T-helper 9 cell (primary cell): ENCODE results near the gene ADAMTS13.

Source experiments
- DNase-seq: peaks from one replicate; pipeline ENCODE4 v3.0.0-alpha.2; 2020

Gene ADAMTS13

DNA sequence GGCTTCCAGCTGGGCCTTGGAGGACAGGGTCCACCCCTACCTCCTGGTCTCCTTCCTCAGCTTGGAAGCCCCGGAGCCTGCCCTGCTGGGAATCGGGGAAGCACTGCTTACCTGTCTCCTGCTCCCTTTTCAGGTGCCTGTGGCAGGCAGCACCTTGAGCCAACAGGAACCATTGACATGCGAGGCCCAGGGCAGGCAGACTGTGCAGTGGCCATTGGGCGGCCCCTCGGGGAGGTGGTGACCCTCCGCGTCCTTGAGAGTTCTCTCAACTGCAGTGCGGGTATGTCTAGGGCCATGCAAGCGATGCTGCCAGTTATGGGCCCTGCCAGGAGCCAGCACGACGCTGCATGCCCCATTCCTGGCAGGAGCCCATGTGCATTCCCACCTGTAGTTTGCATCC lies 33.8 kb downstream of the ADAMTS13 start:
- DNase-seq, result no peak

DNA sequence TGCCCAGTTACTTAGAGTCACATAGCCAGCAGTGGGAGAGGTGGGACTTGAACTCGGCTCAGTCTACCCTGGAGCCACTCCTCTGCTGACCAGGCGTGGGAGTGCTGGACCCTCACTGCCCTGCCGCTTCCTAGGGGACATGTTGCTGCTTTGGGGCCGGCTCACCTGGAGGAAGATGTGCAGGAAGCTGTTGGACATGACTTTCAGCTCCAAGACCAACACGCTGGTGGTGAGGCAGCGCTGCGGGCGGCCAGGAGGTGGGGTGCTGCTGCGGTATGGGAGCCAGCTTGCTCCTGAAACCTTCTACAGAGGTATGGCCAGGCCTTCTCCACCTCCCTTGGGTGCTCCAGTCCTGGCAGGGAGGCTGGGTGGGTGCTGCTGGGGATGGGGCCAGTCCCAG lies 34.2 kb downstream of the ADAMTS13 start:
- no peak for DNase-seq

DNA sequence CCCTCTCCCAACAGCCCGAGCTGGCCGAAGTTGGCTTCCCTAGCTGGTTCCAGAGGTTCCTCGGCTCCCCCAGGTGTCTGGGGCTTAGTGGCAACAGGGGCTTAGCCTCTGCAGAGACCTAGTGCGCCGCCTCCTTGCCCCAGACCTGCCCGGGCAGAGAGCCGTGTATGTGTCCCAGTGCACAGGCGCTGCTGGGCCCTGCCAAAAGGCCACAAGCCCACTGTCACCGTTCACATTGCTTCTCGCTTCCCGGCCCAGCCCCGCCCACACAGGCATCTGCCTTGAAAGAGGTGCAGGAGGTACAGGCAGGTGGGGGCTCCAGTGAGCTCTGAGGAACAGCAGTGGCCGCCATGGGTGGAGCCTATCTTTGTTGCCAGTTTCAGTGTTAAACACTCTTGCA lies 35.1 kb downstream of the ADAMTS13 start:
- no peak for DNase-seq

DNA sequence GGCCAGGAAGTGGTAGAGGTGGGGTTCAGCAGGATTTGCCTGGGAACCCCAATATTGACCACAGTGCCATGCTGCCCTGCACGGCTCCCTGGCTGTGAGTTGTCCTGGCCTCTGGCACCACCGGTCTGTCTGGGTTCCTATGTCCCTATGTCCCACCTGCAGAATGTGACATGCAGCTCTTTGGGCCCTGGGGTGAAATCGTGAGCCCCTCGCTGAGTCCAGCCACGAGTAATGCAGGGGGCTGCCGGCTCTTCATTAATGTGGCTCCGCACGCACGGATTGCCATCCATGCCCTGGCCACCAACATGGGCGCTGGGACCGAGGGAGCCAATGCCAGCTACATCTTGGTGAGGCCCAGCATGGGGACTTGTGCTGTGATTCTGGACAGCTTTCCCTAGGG lies 35.6 kb downstream of the ADAMTS13 start:
- DNase-seq, result no peak

DNA sequence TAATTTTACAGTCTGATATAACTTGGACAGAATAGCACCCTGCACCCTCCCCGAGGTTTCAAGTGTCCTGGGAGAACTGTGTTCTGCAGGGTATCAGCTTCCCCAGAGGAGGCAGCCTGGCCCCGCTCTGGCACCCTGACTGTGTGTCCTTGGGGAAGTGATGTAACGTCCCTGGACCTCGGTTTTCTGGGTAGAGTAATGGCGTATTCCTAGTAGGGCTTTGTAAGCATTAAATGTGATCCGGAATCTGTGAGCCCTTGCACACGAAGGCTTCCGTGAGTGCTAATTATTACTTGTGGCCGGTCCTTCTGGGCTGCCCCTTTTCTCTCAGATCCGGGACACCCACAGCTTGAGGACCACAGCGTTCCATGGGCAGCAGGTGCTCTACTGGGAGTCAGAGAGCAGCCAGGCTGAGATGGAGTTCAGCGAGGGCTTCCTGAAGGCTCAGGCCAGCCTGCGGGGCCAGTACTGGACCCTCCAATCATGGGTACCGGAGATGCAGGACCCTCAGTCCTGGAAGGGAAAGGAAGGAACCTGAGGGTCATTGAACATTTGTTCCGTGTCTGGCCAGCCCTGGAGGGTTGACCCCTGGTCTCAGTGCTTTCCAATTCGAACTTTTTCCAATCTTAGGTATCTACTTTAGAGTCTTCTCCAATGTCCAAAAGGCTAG lies 36.6 kb downstream of the ADAMTS13 start:
- no peak for DNase-seq

DNA sequence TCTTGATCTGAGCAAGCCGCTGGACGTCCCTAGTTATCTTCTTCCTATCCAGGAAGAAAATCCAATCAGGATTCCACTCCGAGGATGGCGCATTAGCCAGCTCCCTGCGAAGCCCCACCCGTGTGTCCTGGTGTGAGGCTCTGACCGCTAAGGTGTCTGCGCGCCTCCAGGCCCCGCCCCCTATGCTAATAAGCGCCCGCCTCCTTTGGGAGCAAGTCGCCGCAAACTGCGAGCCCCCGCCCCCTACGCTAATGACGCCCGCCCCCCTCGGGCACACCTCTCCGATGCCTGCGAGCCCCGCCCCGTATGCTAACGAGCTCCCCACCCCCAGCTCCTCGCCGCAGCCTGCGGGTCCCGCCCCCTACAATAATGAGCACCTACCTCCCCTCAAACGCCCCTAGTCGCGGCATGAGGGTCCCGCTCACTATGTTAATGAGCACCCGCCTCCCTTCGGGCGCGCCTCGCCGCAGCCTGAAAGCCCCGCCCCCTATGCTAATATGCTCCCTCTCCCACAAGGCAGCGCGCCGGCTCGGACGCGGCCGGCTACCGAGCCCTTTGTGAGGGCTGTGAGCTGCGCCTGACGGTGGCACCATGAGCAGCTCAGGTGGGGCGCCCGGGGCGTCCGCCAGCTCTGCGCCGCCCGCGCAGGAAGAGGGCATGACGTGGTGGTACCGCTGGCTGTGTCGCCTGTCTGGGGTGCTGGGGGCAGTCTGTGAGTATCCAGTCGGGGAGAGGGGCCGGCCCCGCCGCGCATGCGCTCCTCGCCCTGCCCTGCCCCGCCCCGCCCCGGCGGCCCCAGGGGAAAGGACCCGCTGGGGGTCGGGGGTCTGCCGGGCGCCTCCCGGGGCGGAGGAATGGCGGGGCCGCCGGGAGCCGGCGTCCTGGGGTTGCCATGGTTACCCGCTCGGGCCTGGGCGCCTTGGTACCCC lies 37.6 kb downstream of the ADAMTS13 start, which contains the start of gene CACFD1:
Gene CACFD1 (plus strand): TSS at position 503 of the 929 bp plus-strand sequence. CDS start 89 bp downstream, at position 592.
- peak; percentile 92 for DNase-seq

DNA sequence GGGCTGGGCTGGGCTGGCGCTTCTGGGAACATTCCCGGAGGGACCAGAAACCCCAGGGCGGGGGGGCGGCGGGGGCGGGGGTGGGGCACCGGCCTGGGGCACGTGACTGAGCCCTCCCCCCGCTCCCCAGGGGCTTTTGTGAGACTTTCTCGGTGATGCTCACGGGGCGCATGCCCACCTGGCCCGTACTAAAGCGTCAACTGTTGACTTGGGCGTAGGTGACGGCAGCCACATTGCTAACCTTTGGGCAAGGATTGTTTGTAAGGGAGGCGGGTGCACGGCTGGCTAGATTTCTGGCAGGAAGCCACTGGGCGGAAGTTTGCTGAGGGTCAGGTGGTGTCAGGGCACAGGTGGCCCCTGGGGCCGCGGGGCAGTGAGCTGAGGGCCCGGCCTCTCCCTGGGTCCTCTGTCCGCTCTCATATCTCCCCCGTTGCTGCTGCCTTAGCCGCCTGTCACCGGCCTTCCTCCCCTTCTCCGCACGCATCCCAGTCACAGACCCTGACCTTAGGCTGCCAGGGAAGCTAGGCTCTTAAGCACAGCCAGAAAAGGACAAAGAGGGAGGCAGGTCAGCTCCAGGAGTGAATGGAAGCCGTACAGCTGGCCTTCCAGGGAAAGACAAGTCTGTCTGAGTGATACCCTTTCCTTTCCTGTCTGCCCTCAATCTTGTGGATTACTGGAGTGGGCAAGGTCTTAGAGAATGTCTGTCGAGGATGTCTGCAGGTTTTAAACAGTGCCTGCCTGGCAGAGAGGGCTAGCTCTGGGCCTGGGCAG lies 38.4 kb downstream of the ADAMTS13 start:
- no peak for DNase-seq

DNA sequence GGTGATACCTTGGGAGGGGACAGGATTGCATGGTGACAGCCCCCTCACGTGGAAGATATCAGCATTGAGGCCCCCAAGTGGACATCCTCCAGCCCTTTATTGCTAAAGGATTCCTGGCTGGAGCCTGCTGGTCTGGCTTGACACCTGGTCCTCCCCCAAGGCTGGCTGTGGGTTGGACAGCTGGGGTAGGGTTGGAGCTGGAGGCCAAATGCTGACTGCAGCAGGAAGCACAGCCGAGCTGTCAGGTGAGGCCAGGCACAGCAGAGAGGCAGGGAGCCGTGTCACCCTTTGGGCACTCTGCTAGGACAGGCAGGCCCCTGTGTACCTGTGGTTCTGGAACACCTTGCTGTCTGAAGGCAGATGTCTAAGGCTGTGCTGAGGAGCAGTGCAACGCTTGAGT lies 39.8 kb downstream of the ADAMTS13 start:
- DNase-seq, result no peak

DNA sequence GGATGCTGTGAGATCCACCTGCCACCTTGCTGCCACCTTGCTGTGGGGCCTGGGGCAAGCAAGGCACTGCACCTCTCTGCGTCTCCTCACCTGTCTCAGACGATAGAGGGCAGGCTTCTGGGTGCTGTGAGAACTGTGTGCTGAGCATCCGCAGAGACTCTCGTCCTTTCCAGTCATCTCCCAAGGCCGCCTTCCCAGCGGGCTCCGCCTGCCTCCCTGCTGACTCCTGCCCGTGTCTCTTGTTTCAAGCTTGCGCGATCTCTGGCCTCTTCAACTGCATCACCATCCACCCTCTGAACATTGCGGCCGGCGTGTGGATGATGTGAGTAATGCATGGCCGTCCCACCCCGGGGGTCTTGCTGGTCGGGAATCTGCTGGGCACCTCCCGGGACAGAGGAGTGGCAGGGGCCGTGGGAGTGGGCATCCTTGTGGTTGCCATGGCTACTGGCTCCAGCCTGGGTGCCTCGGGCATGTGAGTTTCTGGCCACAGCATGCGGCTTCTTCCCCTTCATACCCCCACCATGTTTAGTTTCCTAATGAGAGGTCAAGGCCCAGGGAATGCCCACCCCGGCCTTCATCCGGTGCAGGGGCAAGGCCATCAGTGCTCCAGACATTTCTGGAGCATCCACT lies 41.2 kb downstream of the ADAMTS13 start:
- DNase-seq, result no peak

DNA sequence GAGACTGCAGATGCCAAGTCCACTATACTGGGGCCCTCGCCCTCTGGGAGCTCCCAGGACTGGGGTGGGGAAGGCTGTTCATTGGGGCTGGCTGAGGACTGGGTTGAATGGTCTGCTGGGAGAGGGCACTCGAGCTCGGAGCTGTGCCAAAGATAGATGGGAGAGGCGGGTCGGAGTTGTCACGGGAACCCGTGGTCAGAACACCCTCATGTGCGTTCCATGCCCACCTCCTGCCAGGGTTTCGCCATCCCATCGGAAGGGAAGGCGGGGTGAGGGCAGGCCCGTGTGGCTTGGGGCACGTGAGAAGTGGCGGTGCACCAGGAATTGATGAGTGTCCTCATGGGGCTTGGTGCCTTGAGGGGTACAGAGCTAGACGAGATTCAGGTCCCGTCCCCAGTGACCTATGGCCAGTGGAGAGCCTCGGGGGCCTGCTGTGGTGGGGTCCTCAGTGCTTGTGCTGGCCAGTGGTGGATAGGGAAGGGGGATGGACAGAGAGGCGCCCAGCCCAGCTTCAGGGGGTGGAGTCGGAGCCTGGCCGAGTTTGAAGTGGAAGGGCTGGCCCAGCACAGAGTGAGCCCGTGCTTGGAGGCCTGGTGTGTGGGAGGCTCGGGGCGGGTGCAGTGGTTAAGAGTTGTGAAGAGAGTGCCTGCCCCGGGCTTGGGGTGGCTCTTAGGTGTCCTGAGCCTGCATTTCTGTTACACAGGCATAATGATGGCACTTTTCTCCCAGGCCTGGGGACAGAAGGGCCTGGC lies 41.9 kb downstream of the ADAMTS13 start:
- DNase-seq, result no peak

DNA sequence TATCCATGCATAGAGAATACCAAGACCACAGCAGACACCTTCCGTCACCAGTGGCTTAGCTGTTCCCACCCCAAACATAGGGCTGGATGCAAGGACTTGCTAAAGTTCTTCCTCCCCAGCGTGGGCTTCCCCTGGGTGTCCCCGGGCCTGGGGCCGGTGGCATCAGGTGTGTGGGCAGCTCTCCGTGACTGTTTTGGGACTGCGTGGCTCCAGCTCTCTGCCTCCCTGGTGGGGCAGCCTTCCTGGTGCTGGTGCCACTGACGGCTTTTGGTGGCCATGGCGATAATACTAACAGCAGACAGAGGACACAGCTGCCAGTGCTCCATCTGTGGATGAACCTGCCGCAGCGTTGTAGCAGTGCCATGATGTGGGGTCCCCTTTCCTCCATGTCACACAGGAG lies 42.5 kb downstream of the ADAMTS13 start:
- DNase-seq, result no peak

DNA sequence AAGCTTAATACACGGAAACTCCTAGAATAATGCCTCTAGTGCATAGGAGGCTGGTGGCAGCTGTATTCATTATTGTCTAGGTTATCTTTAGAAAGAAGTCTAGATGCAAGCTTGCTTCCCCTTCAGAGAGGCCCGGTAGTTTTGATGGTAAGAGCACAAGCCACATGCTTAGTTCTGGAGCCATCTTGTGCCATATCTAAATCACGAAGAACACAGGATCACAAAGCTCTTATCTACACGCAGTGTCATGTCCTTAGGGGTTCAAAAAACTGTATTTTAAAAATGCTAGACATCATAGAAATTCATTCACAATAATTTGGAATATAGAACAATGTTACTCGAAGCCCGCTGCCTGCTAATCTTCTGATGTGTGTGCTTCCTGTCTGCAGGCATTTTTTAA lies 43.8 kb downstream of the ADAMTS13 start:
- no peak for DNase-seq

DNA sequence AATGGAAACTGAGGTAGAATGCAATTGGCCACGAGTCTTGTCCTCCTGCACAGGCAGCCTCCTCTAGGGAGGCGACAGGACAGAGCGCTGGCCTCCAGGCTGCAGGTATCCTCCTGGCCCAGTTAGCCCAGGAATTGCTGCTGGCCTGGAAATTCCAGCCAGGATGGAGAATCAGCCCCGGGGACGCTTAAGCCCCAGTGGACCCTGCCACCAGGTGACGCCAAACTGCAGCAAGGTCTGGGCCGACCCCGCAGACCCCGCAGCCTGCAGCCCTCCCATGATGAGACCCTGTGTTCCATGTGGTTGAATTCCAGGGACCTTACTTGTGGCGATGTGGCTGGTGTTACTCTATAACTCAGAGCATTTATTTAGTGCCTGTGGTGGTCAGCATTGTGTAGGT lies 44.9 kb downstream of the ADAMTS13 start:
- DNase-seq, result no peak

DNA sequence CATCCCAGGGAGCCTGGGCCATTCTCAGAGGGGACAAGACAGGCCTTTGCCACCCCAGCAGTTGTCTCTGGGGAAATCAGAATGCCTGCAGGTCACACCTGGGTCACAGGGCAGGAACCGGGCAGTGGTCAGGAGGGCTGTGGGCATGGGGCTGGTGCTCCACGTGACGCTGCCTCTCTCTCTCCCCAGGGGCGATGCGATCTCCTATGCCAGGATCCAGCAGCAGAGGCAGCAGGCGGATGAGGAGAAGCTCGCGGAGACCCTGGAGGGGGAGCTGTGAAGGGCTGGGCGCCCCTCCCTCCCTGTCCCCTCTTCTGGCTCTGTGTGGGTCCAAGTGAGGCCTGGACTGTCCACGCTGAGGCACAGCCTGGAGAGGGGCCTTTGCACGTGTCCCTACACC lies 46.2 kb downstream of the ADAMTS13 start:
- DNase-seq, result no peak

DNA sequence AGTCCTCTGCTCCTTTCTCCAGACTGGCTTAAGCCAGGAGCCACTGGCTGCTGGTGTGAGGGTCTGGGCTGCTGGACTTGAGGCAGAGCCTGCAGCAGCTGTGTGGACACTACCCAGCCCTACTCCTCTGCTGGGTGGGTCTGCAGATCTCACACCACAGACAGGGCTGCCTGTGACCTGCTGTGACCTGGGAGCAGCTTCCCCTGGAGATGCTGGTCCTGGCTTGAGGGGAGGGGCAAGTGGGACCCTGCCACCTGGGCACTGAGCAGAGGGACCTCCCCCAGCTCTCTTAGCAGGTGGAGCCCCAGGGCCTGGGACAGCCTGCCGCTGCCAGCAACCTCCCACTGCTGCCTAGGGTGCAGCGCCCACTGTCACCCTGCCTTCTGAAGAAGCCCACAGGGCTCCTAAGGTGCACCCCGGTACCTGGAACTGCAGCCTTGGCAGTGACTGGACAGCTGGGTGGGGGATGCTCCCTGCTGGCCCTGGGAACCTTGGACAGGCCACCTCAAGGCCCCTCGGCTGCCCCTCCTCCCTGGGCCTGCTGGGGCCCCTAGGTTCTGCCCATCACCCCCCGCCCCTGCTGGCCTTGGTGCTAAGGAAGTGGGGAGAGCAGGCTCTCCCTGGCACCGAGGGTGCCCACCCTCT lies 46.7 kb downstream of the ADAMTS13 start:
- no peak for DNase-seq

DNA sequence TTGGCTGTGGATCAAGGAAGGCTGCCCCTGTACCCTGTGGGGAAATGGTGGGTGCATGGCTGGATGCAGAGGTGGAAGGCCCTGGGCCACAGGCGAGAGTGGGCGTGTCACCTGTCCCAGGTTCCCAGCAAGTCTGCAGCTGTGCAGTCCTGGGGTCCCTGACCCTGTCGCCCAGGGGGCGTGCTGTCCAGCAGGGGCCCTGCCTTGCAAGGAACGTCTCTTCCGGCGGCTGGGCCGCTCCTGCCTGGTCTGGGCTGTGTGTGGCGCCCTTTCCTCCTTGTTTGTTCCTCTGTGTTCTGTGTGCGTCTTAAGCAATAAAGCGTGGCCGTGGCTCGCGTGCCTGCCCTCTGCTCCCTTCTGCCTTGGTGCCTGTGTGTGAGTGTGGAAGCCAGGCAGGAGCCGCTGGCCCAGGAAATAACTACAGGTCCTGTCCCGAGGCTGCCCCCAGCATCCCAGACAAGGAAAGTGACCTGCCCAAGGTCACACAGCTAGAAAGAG lies 48.3 kb downstream of the ADAMTS13 start:
- DNase-seq, result no peak

DNA sequence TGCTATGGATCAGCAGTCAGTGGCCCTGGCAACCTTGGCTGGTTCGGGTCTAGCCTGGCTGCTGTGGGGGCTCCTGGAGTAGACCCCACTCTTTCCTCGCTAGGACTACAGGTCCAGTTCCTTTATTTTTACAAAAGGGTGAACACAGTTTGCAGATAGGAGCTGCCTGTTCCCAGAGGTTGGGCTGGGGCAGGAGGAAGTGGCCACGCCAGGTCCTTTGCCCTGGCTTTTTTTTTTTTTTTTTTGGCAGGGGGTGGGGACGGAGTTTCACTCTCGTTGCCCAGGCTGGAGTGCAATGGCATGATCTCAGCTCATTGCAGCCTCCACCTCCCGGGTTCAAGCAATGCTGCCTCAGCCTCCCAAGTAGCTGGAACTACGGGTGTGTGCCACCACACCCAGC lies 48.8 kb downstream of the ADAMTS13 start:
- DNase-seq, result no peak

DNA sequence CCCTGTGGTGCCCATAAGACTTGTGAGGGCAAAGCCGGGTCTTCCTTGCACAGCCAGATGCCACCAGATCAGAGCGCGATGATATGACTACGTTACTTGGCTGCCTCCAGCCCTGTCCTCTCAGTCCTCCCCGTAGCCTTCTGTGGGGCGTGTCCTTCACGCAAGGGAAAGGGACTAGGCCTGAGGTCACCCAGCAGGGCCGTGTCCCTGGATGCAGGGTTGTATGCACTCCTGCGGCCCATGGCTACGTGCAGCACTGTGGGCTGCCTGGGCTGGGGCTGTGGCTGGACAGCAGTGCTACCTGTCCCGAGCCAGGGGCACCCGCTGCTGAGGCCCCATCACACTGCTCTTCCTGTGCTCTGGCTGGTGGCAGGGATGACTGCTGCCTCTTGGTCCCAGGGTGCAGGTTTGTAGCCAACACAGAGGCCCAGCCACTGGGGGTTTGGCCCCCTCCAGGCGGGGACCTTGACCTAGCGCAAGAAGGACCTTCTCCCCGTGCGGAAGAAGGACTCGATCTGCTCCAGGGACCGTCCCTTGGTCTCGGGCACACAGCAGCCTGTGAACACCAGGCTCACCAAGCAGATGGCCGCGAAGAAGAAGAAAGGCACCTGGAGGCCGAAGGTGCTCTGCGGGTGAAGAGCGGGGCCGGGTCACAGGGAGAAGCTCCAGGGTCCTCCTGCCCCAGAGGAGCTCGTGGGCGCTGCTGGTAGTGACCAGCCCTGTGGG lies 49.5 kb downstream of the ADAMTS13 start:
- no peak for DNase-seq

DNA sequence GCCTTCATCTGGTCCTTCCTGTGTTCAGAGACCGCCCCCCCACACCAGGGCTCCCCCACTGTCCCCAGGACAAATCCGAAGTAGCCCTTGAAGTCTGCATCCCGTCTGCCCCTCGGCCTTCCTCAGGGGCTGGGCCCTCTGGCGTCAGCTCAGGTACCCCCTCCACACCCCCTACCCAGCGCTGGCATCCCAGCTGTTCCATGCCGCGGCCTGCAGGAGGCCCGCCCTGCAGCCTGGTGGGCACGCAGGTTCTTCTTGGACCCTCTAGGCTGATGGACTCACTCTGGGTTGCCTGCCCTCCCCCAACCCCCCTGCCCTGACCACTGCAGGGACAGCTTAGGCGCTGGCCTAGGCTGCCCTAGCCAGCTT lies 50.1 kb downstream of the ADAMTS13 start:
- DNase-seq, result no peak

DNA sequence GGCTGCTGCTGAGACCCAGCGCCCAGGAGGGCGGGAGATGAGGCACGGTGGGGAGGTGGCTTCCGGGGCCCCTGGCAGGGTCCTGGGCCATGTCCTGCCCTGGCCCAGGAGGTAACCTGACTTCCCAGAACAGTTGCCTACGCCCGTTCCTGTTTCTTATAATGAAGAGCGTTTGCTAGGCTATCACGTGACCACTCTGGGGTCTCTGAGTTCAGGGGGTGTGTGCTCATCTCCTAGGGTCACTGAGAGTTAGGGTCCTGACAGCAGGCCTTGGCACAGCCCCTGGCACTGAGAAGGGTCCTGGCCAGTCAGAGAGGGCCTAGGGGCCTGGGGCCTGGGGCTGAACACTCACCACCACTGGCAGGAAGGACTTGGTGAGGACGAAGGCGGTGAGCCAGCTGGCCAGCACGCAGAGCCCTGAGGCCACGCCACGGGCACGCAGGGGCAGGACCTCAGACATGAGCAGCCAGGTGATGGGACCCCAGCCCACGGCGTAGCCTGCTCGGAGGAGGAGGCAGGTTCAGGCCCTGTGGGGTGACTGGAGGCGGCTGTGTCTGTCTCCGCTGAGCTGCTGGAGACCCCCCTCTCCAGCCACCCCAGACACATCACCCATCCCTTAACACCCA lies 50.7 kb downstream of the ADAMTS13 start:
- no peak for DNase-seq
